Mononuclear cell (primary cell): Measurements from ENCODE around the gene SPATS2. TPM values are rescaled to one million over a fixed set of nuclear protein-coding genes. Genes with fewer than 3 reads are reported as not detected.

Experiments
- H3K27me3 ChIP-seq: 2 replicates; pipeline ENCODE4 v1.6.0; 2011; ENCODE audit warnings: low read length, control low read depth; ENCODE audit not compliant: insufficient read depth
- H3K4me1 ChIP-seq: 2 replicates; pipeline ENCODE4 v1.5.1; 2011; ENCODE audit warnings: mild to moderate bottlenecking, low read length, control low read depth; ENCODE audit not compliant: insufficient read depth
- H3K4me3 ChIP-seq: 2 replicates; pipeline ENCODE4 v1.5.1; 2011; ENCODE audit warnings: mild to moderate bottlenecking, low read length, moderate library complexity
- H3K9me3 ChIP-seq: 2 replicates; pipeline ENCODE4 v1.5.1; 2011; ENCODE audit warnings: low read depth, mild to moderate bottlenecking, control low read depth, low read length
- total RNA-seq: library from RNA; depleted of rRNA; stranded (reverse); fragments of >200 nt; gene quantifications from one replicate; pipeline ENCODE4 v1.2.3, GENCODE V29; 2012

SPATS2 gene
- total RNA-seq, 1 donor: 5.2 TPM

DNA sequence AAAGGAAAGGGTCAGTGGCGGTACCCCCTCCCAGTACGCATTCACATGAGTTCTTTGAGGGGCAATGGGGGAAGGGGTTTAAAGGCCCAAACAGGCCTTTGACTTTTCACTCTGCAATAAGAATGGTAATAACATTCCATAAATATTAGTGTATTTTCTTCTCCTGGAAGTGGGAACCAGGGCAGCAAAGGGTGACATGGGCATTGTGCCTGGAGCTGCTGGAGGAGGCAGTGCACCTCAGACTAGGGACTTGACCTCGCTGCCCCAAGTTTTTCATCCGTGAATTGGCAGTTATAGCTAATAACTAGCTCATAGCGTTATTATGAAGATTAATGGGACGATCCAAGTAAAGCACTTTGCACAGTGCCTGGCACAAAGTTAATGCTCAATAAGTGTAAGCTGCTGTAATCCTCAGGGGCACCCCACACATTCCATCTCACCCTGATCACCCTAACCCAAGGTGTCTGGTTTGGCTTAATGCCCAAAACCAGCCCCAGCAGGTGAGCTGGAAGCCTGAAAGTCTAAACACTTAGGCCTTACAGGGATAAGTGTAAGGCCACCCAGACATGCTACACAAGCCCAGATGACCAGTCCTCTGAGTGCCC is 168.8 kb downstream of the SPATS2 start:
- Histone ChIP-seq H3K4me3 (no peak overlapping the region), H3K4me1 (peaks cover 49% of the 10 kb centered on the region), H3K27me3 (peaks cover 21% of the 10 kb centered on the region), H3K9me3 (no peaks in the 10 kb centered on the region)

DNA sequence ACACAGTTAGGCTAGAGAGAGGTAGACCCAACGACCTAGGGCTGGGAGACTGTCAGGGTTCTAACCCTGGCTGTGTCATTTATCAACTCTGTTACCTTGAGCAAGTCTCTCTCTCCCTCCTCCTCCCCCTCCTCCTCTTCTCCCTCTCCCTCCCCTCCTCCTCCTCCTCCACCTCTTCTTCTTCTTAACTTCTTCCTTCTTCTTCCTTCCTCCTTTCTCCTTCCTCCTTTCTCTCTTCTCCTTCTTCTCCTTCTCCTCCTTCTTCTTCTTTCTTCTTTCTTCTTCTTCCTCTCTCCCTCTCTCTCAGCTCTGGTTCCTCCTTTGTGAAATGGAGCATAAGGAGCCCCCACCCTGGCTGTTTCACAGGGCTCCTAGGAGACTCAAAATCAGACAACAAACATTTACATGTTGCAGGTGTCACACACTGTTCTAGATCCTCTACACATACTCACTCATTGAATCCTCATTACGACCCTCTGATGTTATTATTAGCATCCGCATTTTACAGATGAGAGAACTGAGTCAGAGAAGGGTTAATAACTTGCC is 169.3 kb downstream of the SPATS2 start:
- H3K4me3 ChIP-seq: no peak overlapping the region
- H3K27me3 ChIP-seq: peaks cover 21% of the 10 kb centered on the region
- peaks cover 49% of the 10 kb centered on the region for H3K4me1 ChIP-seq

DNA sequence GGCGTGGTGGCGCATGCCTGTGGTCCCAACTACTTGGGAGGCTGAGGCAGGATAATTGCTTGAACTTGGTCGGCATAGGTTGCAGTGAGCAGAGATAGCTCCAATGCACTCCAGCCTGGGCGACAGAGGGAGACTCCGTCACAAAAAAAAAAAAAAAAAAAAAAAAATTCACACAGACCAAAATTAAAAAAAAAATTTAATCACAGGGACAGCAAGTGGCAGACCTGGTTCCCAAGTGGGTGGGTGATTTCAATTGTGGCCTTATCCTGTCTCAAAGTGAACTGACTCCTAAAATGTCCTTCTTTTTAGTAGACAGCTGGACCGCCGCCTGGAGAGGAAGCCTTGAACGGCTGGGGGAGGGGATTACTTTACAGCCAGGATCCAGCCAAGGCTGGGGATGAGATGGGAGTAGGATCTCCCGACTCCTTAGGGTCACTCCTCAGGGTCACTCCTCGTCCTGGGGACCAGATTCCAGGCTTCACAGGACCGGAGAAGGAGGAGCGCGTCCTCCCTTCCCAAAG is 170.0 kb downstream of the SPATS2 start:
- Histone ChIP-seq H3K4me3 (peak overlapping the region; percentile 43), H3K9me3 (no peaks in the 10 kb centered on the region), H3K27me3 (peaks cover 21% of the 10 kb centered on the region), H3K4me1 (peaks cover 49% of the 10 kb centered on the region)

More for the DNA sequence above, 169.3 kb downstream of the SPATS2 start:
- no peaks in the 10 kb centered on the region for H3K9me3 ChIP-seq

DNA sequence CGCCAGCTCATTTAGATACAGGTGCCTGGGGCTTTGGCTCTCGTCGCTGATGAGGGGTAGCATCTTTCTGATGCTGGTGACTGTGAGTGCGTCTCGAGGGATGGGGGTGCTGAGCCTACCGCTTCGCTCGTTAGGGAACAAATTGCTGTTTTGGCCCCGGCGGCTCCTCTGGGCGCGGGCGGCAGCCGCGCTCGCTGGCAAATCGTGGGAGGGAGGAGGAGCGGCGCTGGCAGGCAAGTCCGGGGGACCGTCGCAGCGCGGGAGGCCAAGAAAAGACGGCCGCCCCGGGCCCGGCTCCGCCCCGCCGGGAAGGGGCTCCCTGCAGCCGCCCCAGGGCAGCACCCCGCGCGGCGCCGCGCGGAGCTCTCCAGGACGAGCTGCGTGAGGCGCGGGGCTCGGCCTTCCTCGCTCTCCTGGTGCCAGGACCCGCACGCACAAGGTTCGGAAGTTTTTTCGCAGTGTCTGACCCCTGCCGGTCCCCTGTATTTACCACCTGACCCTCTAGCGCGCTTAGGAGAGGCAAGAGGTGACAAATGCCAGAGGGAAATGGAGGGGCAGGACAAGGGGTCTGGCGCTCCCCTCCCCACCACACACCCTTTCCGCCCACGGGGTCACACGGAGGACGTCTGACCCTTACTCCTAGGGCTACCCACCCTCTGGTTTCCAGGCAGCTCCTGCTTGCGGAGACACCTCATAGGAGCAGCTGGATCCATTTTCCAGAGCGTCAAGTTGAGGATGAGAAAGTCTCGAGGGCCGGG is 170.7 kb downstream of the SPATS2 start:
- H3K4me3 ChIP-seq: peak overlapping the region; percentile 43
- peaks cover 21% of the 10 kb centered on the region for H3K27me3 ChIP-seq
- peaks cover 49% of the 10 kb centered on the region for H3K4me1 ChIP-seq
- H3K9me3 ChIP-seq: no peaks in the 10 kb centered on the region

DNA sequence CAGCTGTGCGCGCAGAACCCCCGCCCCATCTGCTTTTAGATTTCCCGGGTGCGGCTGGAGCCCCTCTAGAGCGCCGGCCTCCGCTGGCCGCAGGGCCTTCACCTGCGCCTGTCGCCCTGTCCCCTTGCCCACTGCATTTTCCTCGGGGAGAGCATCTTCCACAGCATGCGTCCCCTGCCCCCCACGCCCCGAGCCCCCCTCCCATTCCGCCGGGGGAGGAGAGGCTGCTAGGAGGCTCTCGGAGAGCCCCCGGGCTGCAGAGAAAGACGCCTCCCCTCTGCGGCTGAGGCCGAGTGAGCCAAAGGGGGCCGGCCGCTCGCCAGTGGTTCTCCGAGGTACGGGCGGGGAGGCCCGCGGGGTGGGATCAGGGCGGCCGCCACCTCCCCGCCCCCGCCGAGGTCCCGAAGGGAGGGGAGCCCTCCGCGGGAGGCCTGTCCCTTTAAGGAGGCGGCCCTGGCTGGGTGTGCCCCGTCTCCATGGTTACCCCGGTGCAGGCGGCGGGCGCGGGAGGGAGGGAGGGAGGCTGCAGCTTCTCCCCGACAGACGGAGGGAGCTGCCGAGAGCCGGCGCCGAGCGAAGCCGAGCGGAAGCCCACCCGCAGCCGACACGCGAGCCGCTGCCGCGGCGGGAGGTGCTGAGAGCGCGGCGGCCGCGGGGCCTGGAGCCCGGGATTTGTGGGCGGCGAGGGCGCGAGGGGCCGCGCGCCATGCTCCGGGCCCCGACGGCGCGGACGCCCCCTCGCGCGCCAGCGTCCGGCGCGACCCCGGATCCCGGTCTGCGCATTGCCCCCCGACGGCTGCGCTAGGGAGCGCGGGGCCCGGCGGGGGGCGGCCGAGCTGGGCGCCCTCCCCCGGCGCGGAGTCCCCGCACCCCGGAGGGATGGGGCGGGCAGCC is 171.5 kb downstream of the SPATS2 start, which contains the start of gene KCNH3:
KCNH3 (plus strand) TSS at position 521 of the 894 bp plus-strand sequence. CDS start 387 bp downstream, outside the sequence.
- Histone ChIP-seq H3K27me3 (peaks cover 21% of the 10 kb centered on the region), H3K4me1 (peaks cover 49% of the 10 kb centered on the region), H3K9me3 (no peaks in the 10 kb centered on the region), H3K4me3 (peak within 1 kb of the TSS; percentile 43)

DNA sequence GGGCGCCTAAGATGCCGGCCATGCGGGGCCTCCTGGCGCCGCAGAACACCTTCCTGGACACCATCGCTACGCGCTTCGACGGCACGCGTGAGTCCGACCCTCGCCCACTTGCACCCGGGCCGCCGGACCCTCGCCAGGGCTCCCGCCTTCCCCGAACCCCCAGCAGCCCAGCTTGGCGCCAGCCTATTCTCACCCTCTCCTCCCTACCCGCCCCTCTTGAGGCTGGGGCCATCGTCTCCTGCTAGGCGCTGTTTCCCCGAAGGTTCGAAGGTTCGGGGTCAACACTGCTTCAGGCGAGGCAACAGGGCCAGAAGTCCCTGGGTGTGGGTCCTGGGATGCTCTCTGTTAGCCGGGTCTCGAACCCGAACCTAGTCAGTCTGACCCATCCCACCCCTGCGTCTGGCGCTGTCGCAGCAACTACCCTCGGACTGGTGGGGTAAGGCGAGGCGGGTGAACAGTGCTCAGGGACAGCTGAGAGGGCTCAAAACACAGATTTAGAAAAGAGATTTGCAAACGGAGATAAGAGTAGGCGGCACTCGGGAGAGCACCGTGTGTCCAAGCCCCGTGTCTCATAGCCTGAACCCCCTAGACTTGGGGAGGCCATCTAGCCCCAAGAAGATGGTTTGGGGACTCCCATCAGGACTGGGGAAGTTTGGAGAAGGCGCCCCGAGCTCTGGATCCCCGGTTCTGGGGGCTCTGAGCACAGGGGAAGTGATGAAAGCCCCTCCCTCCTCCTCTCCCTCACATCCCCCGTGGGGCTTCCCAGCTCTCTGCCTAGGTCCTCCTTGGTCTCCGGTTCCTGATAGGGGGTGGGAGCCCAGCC is 172.4 kb downstream of the SPATS2 start:
- Histone ChIP-seq H3K4me1 (peaks cover 48% of the 10 kb centered on the region), H3K4me3 (peak overlapping the region; percentile 43), H3K27me3 (peaks cover 21% of the 10 kb centered on the region), H3K9me3 (no peaks in the 10 kb centered on the region)

DNA sequence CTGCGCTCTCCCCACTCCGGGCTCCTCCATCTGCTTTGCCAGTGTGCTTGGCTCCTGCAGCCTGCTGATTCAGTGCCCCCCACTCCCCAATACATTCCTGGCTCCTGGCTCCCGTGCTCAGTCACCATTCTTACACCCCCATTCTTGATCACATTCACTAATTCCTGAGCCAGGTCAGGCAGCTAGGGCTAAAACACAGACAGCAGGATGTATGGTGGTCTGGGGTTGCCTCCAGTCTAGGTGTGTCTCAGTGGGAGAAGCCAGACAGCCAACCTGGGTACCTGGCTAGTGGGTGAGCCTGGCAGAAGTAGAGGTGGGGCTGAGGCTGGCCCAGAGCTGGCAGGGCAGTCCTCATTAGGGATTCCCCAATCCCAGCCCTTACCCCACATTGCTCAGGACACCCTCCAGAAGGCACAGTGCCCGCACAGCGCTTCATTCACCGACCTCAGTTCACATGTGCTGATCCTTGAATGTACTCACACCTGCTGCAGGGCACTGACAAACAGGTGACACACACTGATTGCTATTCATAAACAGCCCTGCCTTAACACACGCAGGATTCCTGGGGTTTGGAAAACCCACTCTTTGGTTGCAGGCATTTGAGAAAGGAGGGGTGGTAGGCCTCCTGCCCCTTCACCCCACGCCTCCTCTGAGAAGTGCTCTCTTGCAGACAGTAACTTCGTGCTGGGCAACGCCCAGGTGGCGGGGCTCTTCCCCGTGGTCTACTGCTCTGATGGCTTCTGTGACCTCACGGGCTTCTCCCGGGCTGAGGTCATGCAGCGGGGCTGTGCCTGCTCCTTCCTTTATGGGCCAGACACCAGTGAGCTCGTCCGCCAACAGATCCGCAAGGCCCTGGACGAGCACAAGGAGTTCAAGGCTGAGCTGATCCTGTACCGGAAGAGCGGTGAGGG is 173.2 kb downstream of the SPATS2 start:
- peaks cover 40% of the 10 kb centered on the region for H3K4me1 ChIP-seq
- H3K9me3 ChIP-seq: no peaks in the 10 kb centered on the region
- no peak overlapping the region for H3K4me3 ChIP-seq
- H3K27me3 ChIP-seq: peaks cover 21% of the 10 kb centered on the region

DNA sequence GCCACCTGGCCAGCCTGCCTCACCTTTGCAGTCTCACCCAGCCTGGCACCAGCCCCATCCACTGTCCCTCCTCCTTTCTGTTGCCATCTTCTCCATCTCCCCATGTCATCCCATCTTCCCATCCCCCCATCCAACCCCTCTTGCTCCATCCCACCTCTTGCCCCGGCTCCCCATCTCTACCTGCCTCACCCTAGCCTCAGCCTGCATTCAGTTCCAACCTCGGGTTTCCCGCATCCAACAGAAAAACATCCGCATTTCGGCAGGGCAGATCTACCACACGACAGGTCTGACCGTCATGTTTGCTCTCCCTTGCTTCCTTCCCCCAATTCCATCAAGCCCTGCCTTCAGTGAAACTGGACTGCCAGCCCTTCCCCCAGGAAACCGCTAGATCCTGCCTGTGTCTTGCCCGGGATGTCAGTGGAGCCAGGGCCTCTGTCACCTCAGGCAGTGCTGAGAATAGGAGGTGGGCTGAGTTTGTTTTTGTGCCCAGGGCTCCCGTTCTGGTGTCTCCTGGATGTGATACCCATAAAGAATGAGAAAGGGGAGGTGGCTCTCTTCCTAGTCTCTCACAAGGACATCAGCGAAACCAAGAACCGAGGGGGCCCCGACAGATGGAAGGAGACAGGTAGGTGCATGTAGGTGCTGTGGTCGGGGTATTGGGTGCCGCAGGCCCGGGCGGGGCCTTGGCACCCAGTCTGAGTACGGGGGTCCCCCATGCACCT is 174.0 kb downstream of the SPATS2 start:
- Histone ChIP-seq H3K4me1 (peaks cover 32% of the 10 kb centered on the region), H3K4me3 (no peak overlapping the region), H3K9me3 (no peaks in the 10 kb centered on the region), H3K27me3 (peaks cover 19% of the 10 kb centered on the region)

DNA sequence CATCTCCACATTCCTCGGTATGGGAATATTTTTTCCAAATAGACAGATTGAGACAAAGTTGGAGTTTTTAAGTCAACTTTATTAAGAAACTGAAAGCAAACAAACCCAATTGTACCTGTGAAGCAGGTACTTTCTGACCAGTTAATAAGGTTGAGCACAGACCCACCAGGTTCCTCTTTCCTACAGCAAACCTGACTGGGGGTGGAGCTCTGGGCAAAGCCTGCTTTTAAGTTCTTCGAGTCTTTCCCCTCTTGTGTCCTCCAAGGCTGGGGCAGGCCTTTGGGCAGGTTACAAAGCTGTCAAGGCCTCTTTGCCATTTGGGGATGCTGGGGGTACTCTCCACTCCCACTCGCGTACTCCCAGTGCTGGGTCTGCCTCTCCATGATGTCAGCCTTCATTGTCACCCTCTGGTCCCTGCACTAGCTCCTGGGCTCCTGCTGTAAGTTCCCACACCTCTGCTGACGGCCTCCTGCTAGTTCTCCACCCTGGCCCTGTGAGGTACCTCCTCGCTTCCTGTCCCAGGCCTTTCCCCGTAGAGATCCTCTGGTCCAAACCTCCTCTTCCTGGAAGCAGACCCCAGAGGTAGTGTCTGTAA is 174.7 kb downstream of the SPATS2 start:
- Histone ChIP-seq H3K9me3 (no peaks in the 10 kb centered on the region), H3K4me1 (peaks cover 24% of the 10 kb centered on the region), H3K27me3 (peaks cover 15% of the 10 kb centered on the region), H3K4me3 (no peak overlapping the region)

DNA sequence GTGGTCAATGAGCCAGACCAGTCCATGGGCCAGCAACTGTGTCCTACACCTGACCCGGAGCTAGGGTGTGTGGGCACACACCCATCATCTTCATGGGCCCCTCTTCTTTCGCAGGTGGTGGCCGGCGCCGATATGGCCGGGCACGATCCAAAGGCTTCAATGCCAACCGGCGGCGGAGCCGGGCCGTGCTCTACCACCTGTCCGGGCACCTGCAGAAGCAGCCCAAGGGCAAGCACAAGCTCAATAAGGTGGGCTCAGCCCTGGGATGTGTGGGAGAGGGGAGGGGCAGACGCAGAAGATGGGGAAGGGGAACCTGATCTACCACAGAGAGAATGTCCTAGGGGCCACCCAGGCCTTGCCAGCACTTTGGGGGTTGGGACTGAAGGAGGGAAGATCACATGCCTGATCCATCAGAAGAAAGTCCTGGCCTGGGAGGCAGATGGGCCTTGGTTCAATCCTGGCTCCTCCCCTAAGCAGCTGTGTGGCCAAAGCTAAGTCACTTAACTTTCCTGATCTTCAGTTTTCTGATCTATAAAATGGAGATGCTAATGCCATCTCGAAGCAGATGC is 175.4 kb downstream of the SPATS2 start:
- H3K4me1 ChIP-seq: peaks cover 18% of the 10 kb centered on the region
- peaks cover 13% of the 10 kb centered on the region for H3K27me3 ChIP-seq
- H3K9me3 ChIP-seq: no peaks in the 10 kb centered on the region
- no peak overlapping the region for H3K4me3 ChIP-seq

DNA sequence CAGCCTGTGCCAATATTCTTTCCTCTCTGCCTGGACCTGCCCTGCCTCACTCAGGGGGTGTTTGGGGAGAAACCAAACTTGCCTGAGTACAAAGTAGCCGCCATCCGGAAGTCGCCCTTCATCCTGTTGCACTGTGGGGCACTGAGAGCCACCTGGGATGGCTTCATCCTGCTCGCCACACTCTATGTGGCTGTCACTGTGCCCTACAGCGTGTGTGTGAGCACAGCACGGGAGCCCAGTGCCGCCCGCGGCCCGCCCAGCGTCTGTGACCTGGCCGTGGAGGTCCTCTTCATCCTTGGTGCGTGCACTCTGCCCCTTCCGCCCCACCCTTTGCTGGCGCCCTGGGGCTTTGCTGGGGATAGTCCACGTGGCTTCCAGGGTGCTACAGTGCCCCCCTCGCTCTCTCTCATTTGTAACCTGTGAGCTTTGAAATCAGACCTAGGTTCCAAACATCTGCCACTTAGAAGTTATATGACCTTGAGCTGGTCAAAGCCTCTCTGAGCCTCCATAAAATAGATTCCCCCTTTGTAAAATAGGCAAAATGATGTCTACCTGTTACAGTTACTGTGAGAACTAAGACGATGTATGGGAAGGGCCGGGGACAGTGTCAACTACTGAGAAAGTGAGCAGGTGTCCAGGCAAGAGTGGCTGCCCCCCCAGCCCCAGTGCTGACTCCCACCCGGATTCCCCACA is 176.1 kb downstream of the SPATS2 start:
- Histone ChIP-seq H3K27me3 (peaks cover 20% of the 10 kb centered on the region), H3K9me3 (no peaks in the 10 kb centered on the region), H3K4me1 (peaks cover 14% of the 10 kb centered on the region), H3K4me3 (no peak overlapping the region)
